HepG2 (cell line): ENCODE measurements around the gene ALG3. TPM values are rescaled to one million over a fixed set of nuclear protein-coding genes. Genes with fewer than 3 reads are reported as not detected.
"Not testable (repeated sequence)": the region's sequence is repeated elsewhere in the genome, so short reads cannot be mapped to it uniquely, and the experiment has no call there.

Experiments used
- ATAC-seq: fragments of 200-7000 bp; cut with Tn5 transposase; 3 replicates; pipeline ENCODE4 v1.9.1; 2020; ENCODE audit warnings: mild to moderate bottlenecking, moderate library complexity
- BruUV-seq: library from RNA; stranded (reverse); fragments of 400-500 nt; replicated peaks from 2 replicates; lab custom pipeline; 2021; lab: Mats Ljungman, UMichigan
- CTCF ChIA-PET: fragments of 300-600 bp; formaldehyde crosslinking; extraction: SDS; loops from one replicate; lab custom pipeline; 2021; ENCODE audit warnings: low total read pairs, inconsistent platforms, low intra/inter-chr PET ratio; lab: Yijun Ruan, JAX
- POLR2A ChIA-PET: fragments of 350-600 bp; sonication (Branson Sonifier 250); formaldehyde crosslinking; loops from one replicate; lab custom pipeline; 2020; ENCODE audit warnings: antibody characterized with exemption, inconsistent platforms; lab: Yijun Ruan, JAX
- DNase-seq: peaks from one replicate; pipeline ENCODE4 v3.0.0-alpha.2; 2015; ENCODE audit warnings: low spot score
- FAIRE-seq: peaks from 3 replicates; lab custom pipeline; 2011; peaks lifted over from hg19 to GRCh38; lab: Jason Lieb, UNC
- H2AFZ ChIP-seq: one replicate; pipeline ENCODE4 v1.6.1; 2011; ENCODE audit warnings: low read length, inconsistent platforms
- H3K27ac ChIP-seq: fragments of 300-600 bp; 3 replicates; pipeline ENCODE4 v1.8.0; 2011; ENCODE audit warnings: mixed run types, mild to moderate bottlenecking, mixed read lengths, low read length, inconsistent platforms; ENCODE audit not compliant: insufficient read depth; ENCODE audit errors: extremely low read length
- H3K27me3 ChIP-seq, 2 experiments: fragments of 200-600 bp in 1 of 2; 2 replicates in 1 of 2; 3 replicates in 1 of 2; pipeline versions ENCODE4 v1.6.0 to v1.8.0; 2011; ENCODE audit warnings: low read length in 2 of 2, mild to moderate bottlenecking in 2 of 2, moderate library complexity in 2 of 2, inconsistent platforms in 1 of 2; ENCODE audit not compliant: insufficient read depth in 2 of 2, control insufficient read depth in 1 of 2
- H3K36me3 ChIP-seq, 2 experiments: fragments of 200-600 bp in 1 of 2; replicated peaks in 1 of 2; 2 replicates in 1 of 2; 3 replicates in 1 of 2; pipeline versions ENCODE4 v1.5.1 to v1.8.0; 2011; ENCODE audit warnings: low read length in 2 of 2, inconsistent platforms in 1 of 2; ENCODE audit not compliant: insufficient read depth in 2 of 2, control insufficient read depth in 1 of 2
- H3K4me1 ChIP-seq: 2 replicates; pipeline ENCODE4 v1.5.1; 2012; ENCODE audit warnings: low read length, inconsistent platforms; ENCODE audit not compliant: insufficient read depth
- H3K4me2 ChIP-seq: 2 replicates; pipeline ENCODE4 v1.6.0; 2011; ENCODE audit warnings: low read depth, low read length, inconsistent platforms
- H3K4me3 ChIP-seq, 3 experiments: fragments of 200-600 bp in 1 of 3; sonication (generic), shearing (Covaris generic) in 1 of 3; replicated peaks in 1 of 3; 2 replicates each; pipeline ENCODE4 v1.5.1; 2011 to 2016; ENCODE audit warnings: low read length in 3 of 3, inconsistent platforms in 2 of 3, low read depth in 2 of 3, mild to moderate bottlenecking in 2 of 3, control low read depth in 1 of 3, mixed read lengths in 1 of 3; ENCODE audit not compliant: insufficient read depth in 1 of 3
- H3K79me2 ChIP-seq: one replicate; pipeline ENCODE4 v1.6.1; 2011; ENCODE audit warnings: low read length, inconsistent platforms; ENCODE audit not compliant: insufficient read depth
- H3K9ac ChIP-seq: 2 replicates; pipeline ENCODE4 v1.6.0; 2011; ENCODE audit warnings: mild to moderate bottlenecking, low read depth, low read length, inconsistent platforms; ENCODE audit not compliant: insufficient read depth
- H3K9me3 ChIP-seq: 2 replicates; pipeline ENCODE4 v1.5.1; 2012; ENCODE audit warnings: mild to moderate bottlenecking, low read length
- H4K20me1 ChIP-seq: 2 replicates; pipeline ENCODE4 v1.6.0; 2011; ENCODE audit warnings: inconsistent platforms, mild to moderate bottlenecking, low read length, moderate library complexity; ENCODE audit not compliant: insufficient read depth
- ATF5 ChIP-seq: sonication (generic); formaldehyde crosslinking; IDR thresholded peaks from 2 replicates; pipeline ENCODE4 v1.4.0; 2020; ENCODE audit warnings: mild to moderate bottlenecking, low read depth, missing genetic modification reagents
- CBX5 ChIP-seq: sonication (generic); formaldehyde crosslinking; IDR thresholded peaks from 2 replicates; pipeline ENCODE4 v1.4.0; 2020; ENCODE audit warnings: missing genetic modification reagents, borderline replicate concordance
- FOXK2 ChIP-seq: fragments of 450-650 bp; IDR thresholded peaks from 2 replicates; pipeline ENCODE4 v1.6.1; 2016
- MAX ChIP-seq: IDR thresholded peaks from 2 replicates; pipeline ENCODE4 v1.6.1; 2012; ENCODE audit warnings: inconsistent platforms
- NR2F6 ChIP-seq, 2 experiments: IDR thresholded peaks; 2 replicates each; pipeline ENCODE4 v1.6.1; 2016; ENCODE audit warnings: antibody characterized with exemption in 1 of 2, mild to moderate bottlenecking in 1 of 2
- POLR2A ChIP-seq, 2 experiments: IDR thresholded peaks; 2 replicates each; pipeline ENCODE4 v1.6.1; 2011; ENCODE audit warnings: low read depth in 2 of 2, low read length in 2 of 2, mild to moderate bottlenecking in 1 of 2, moderate library complexity in 1 of 2; ENCODE audit not compliant: insufficient read depth in 1 of 2
- SP4 ChIP-seq: sonication (generic); formaldehyde crosslinking; IDR thresholded peaks from 2 replicates; pipeline ENCODE4 v1.8.1; 2023; ENCODE audit warnings: mild to moderate bottlenecking, missing genetic modification reagents
- ZNF431 ChIP-seq: sonication (generic); formaldehyde crosslinking; IDR thresholded peaks from 2 replicates; pipeline ENCODE4 v1.9.0; 2022; ENCODE audit warnings: missing genetic modification reagents, low read depth, mild to moderate bottlenecking, borderline replicate concordance
- ZNF546 ChIP-seq: sonication (generic); formaldehyde crosslinking; conservative IDR thresholded peaks from 2 replicates; pipeline ENCODE4 v1.8.1; 2023; ENCODE audit warnings: mild to moderate bottlenecking, missing genetic modification reagents
- ZNF766 ChIP-seq: sonication (generic); formaldehyde crosslinking; IDR thresholded peaks from 2 replicates; pipeline ENCODE4 v1.5.0; 2020; ENCODE audit warnings: missing genetic modification reagents, borderline replicate concordance
- WGBS: methylation state at CpG from one replicate; pipeline ENCODE4 v1.1.6; 2017; ENCODE audit warnings: low lambda C conversion rate; 5-methylcytosine and 5-hydroxymethylcytosine counted together
- in situ Hi-C: cut with HindIII; loops from 2 replicates; pipeline ENCODE4 v1.10.0; 2017; ENCODE audit warnings: low pct_unique_long_range_greater_than_20kb; ENCODE audit not compliant: extremely low pct_ligation_motif_present
- intact Hi-C: fragments of 100-400 bp; cut with micrococcal nuclease; formaldehyde crosslinking; loops from one replicate; pipeline ENCODE4 v1.10.0; 2022; ENCODE audit not compliant: unreplicated experiment
- polyA plus RNA-seq, 8 experiments: library from polyadenylated mRNA; depleted of rRNA in 3 of 8; stranded (reverse) in 7 of 8; unstranded in 1 of 8; fragments of >200 nt; fragmentation: Illumina TruSeq in 4 of 8; extraction: Trizol in 4 of 8; gene quantifications; 2 replicates each; pipeline versions ENCODE4 v1.2.1 to v1.2.3, GENCODE V29; 2011 to 2016; ENCODE audit warnings: low read depth in 4 of 8, missing spikeins in 1 of 8, mixed read lengths in 1 of 8; ENCODE audit not compliant: insufficient read depth in 1 of 8
- total RNA-seq, 5 experiments: library from RNA; depleted of rRNA; stranded (reverse); fragments of >200 nt; fragmentation: Illumina TruSeq; extraction: Trizol; gene quantifications; 2 replicates each; pipeline ENCODE4 v1.2.3, GENCODE V29; 2016; ENCODE audit warnings: low read depth in 1 of 5

ALG3 gene
- total and polyA plus RNA-seq, 2 of the 13 experiments (the other 11 are each of a cell fraction or from before 2014, with no cell fraction given) = 46.6 to 57.1 TPM

GRCh38 chr3:184267249-184267648, 18.5 kb upstream of the ALG3 start:
- H3K4me2 ChIP-seq, H3K36me3 ChIP-seq, H3K79me2 ChIP-seq, BruUV-seq, H3K9ac ChIP-seq, H3K27ac ChIP-seq, DNase-seq, H3K4me1 ChIP-seq, CTCF ChIA-PET, H3K9me3 ChIP-seq, intact Hi-C loops, H4K20me1 ChIP-seq, H2AFZ ChIP-seq, POLR2A ChIA-PET, ATAC-seq, FAIRE-seq, H3K4me3 ChIP-seq, in situ Hi-C loops: not testable (repeated sequence)
- WGBS = 67% methylated on average over 1 of the region's 1 CpG
- peak; percentile 74; the same call in 1 of the 2 replicates for TF ChIP-seq ZNF431 (CRISPR knock-in tag)
- H3K27me3 ChIP-seq = peaks cover 0 to 13% of the 10 kb centered on the region in 2 experiments; a peak in 2 of 5 replicates

GRCh38 chr3:184262764-184263179, 14.0 kb upstream of the ALG3 start:
- in situ Hi-C loops (no loop called here), intact Hi-C loops (loop anchor here (2.0 kb wide), 1 partner anchor 36 kb away; the partner anchor contains the start of gene PSMD2)
- ChIA-PET POLR2A (interaction anchor here (1.0 to 1.5 kb wide), 2 partner anchors 13 to 22 kb away, joined by 4 read pairs; partner anchors contain the start of gene EEF1AKMT4), CTCF (no interaction called here)
- H3K36me3 ChIP-seq = 0 out of 5 replicates have a peak, but pooled peaks cover 0 to 1% of the 10 kb centered on the region in 2 experiments
- no peaks in the 10 kb centered on the region for H3K79me2 ChIP-seq
- peaks cover 12% of the 10 kb centered on the region; the same call in 1 of the 2 replicates for H4K20me1 ChIP-seq
- H3K27ac ChIP-seq = no peak overlapping the region
- ATAC-seq = no peak
- no peak for FAIRE-seq
- BruUV-seq = no TSS peak
- H3K27me3 ChIP-seq = peaks cover 3 to 27% of the 10 kb centered on the region in 2 experiments
- no peak for DNase-seq
- H3K9ac ChIP-seq = no peak overlapping the region
- WGBS = 67% methylated on average over 2 of the region's 15 CpGs
- peak overlapping the region; percentile 18 to 73 (median 50); a peak in 3 of 6 replicates for H3K4me3 ChIP-seq
- no peak overlapping the region for H2AFZ ChIP-seq
- peak overlapping the region; percentile 92 for H3K4me2 ChIP-seq
- peaks cover 24% of the 10 kb centered on the region for H3K4me1 ChIP-seq
- TF ChIP-seq ZNF766 (CRISPR knock-in tag) (no peak), SP4 (CRISPR knock-in tag) (0 out of 2 replicates have a peak, but pooled peaks have one; percentile 20), NR2F6 (IDR thresholded peaks at IDR 0.05) (no peak), NR2F6 (CRISPR knock-in tag; IDR thresholded peaks at IDR 0.05) (no peak), ATF5 (CRISPR knock-in tag) (no peak), FOXK2 (no peak), POLR2A (IDR thresholded peaks at IDR 0.05; ENCODE audit: insufficient read depth in 1 of 2, low read depth in 2 of 2, low read length in 2 of 2) (no peak), CBX5 (CRISPR knock-in tag) (no peak), MAX (0 out of 2 replicates have a peak, but pooled peaks have one; percentile 0), ZNF546 (CRISPR knock-in tag) (no peak)
- H3K9me3 ChIP-seq = no peaks in the 10 kb centered on the region
